Measurements from ENCODE around the gene GADD45G. TPM values are rescaled to one million over a fixed set of nuclear protein-coding genes. Genes with fewer than 3 reads are reported as not detected.

Gene GADD45G
- total and polyA plus RNA-seq, 2 of the 4 experiments (the other 2 are of a cell fraction), result 0.15 TPM; not detected in 1

GRCh38 chr9:89613912-89614892, 9.4 kb downstream of the GADD45G start:
- peaks cover 2% of the 10 kb centered on the region; the same call in 1 of the 2 replicates for H3K9me3 ChIP-seq (ENCODE audit: control insufficient read depth, insufficient read depth, low read length)
- no peaks in the 10 kb centered on the region for H4K20me1 ChIP-seq (ENCODE audit: insufficient read depth, low read length)
- no peak overlapping the region for H3K23ac ChIP-seq (ENCODE audit: low read depth, low read length)
- H2BK120ac ChIP-seq (ENCODE audit: low read depth, low read length), result no peak overlapping the region
- no peak overlapping the region for H2AFZ ChIP-seq (replicated peaks; ENCODE audit: low read length, poor library complexity)
- H2BK20ac ChIP-seq (ENCODE audit: low read depth, low read length), result no peak overlapping the region
- TF ChIP-seq BHLHE40 (IDR thresholded peaks at IDR 0.05; ENCODE audit: low read depth, low read length) (no peak), SMC3 (IDR thresholded peaks at IDR 0.05; ENCODE audit: low read depth, low read length) (no peak), MAFK (IDR thresholded peaks at IDR 0.05; ENCODE audit: low read depth, low read length) (no peak), FOS (IDR thresholded peaks at IDR 0.05; ENCODE audit: low read depth, low read length) (no peak)
- H3K4me2 ChIP-seq (ENCODE audit: low read depth, low read length), result no peak overlapping the region
- H3K56ac ChIP-seq (ENCODE audit: extremely low read depth, insufficient read depth, low read length), result no peak overlapping the region
- no peak overlapping the region for H2AK5ac ChIP-seq (ENCODE audit: low read depth, low read length)
- POLR2A ChIA-PET (ENCODE audit: unreplicated experiment), result no interaction called here
- no peak overlapping the region for H3K4ac ChIP-seq (ENCODE audit: low read depth, low read length)
- H3K27me3 ChIP-seq (ENCODE audit: control insufficient read depth, insufficient read depth, low read length), result peaks cover 15% of the 10 kb centered on the region
- H2BK5ac ChIP-seq (ENCODE audit: low read depth, low read length, poor library complexity, severe bottlenecking), result no peak overlapping the region
- CTCF ChIA-PET, result no interaction called here
- in situ Hi-C loops (cut with MboI; ENCODE audit: low sequenced_read_pairs), result no loop called here
- H2BK15ac ChIP-seq (ENCODE audit: low read depth, low read length), result no peak overlapping the region
- intact Hi-C loops (cut with micrococcal nuclease), result no loop called here
- no peak overlapping the region for H3K14ac ChIP-seq (replicated peaks; ENCODE audit: low read depth, low read length)
- no peak for ATAC-seq (ENCODE audit: low read depth)
- no peak overlapping the region for H4K8ac ChIP-seq (ENCODE audit: low read depth in 2 of 2, low read length in 2 of 2)
- dilution Hi-C loops (cut with HindIII; ENCODE audit: low sequenced_read_pairs, unreplicated experiment), result no loop called here
- H3K36me3 ChIP-seq (ENCODE audit: control insufficient read depth, insufficient read depth, low read length), result no peaks in the 10 kb centered on the region
- no peak overlapping the region for H3K27ac ChIP-seq (ENCODE audit: insufficient read depth, low read length)
- H3K79me1 ChIP-seq (ENCODE audit: low read depth in 1 of 2, low read length in 2 of 2), result no peaks in the 10 kb centered on the region
- H4K5ac ChIP-seq (ENCODE audit: low read depth, low read length), result no peak overlapping the region
- no peak overlapping the region for H2AK9ac ChIP-seq (replicated peaks; ENCODE audit: low read depth, low read length, poor library complexity)
- 45% methylated on average over 3 of the region's 10 CpGs; no CpG with 5 or more reads in 1 of the 2 experiments for WGBS, 2 experiments (ENCODE audit: extremely low coverage in 2 of 2, insufficient read length in 1 of 2)
- H3K4me1 ChIP-seq (ENCODE audit: control insufficient read depth, insufficient read depth, low read length), result no peaks in the 10 kb centered on the region
- no peak overlapping the region for H3K4me3 ChIP-seq (ENCODE audit: insufficient read depth, low read depth, low read length)
- DNase-seq, result no peak
- no peak overlapping the region for H4K91ac ChIP-seq (ENCODE audit: insufficient read depth, low read depth, low read length)
- no peak overlapping the region for H3K18ac ChIP-seq (ENCODE audit: low read depth, low read length)
- H3K9ac ChIP-seq (ENCODE audit: low read depth, low read length), result no peak overlapping the region
- H3K9me1 ChIP-seq (ENCODE audit: insufficient read depth, low read length), result no peaks in the 10 kb centered on the region
- BruUV-seq (replicated peaks), result no TSS peak
